ENCODE measurements around the gene REG3A. TPM values are rescaled to one million over a fixed set of nuclear protein-coding genes. Genes with fewer than 3 reads are reported as not detected.

Gene REG3A
- total RNA-seq = not detected

- no peak for ATAC-seq
Measured at GRCh38 chr2:79159653-79160052, at the start of gene REG3A. REG3A (minus strand) TSS chr2:79159753; CDS start chr2:79159405, 348 bp downstream.

- ATAC-seq = no peak
Measured at GRCh38 chr2:79200762-79201161, 41.2 kb upstream of the REG3A start.

- no peak for ATAC-seq
Measured at GRCh38 chr2:79191816-79192215, 32.3 kb upstream of the REG3A start.

GRCh38 chr2:79191081-79191480 lies 31.5 kb upstream of the REG3A start:
- no peak for ATAC-seq

- no peak for ATAC-seq
Measured at GRCh38 chr2:79189465-79189864, 29.9 kb upstream of the REG3A start.

GRCh38 chr2:79181617-79182016 lies 22.1 kb upstream of the REG3A start:
- ATAC-seq = no peak

GRCh38 chr2:79180092-79180491 lies 20.5 kb upstream of the REG3A start:
- no peak for ATAC-seq

GRCh38 chr2:79179036-79179435 lies 19.5 kb upstream of the REG3A start:
- ATAC-seq = no peak

GRCh38 chr2:79178076-79178674 lies 18.6 kb upstream of the REG3A start:
- ATAC-seq = no peak

GRCh38 chr2:79171348-79171958 lies 11.9 kb upstream of the REG3A start:
- no peak for ATAC-seq

- no peak for ATAC-seq
Measured at GRCh38 chr2:79162801-79163200, 3.2 kb upstream of the REG3A start.

- ATAC-seq = no peak
Measured at GRCh38 chr2:79162132-79162531, 2.6 kb upstream of the REG3A start.

- no peak for ATAC-seq
Measured at GRCh38 chr2:79159030-79159429, 523 bp downstream of the REG3A start.

GRCh38 chr2:79155826-79156476 lies 3.6 kb downstream of the REG3A start:
- ATAC-seq = no peak

- no peak for ATAC-seq
Measured at GRCh38 chr2:79139423-79139822, 20.1 kb downstream of the REG3A start.

- ATAC-seq = no peak
Measured at GRCh38 chr2:79138385-79138784, 21.2 kb downstream of the REG3A start.

GRCh38 chr2:79131687-79132086 lies 27.9 kb downstream of the REG3A start:
- ATAC-seq = no peak

- no peak for ATAC-seq
Measured at GRCh38 chr2:79129804-79130203, 29.7 kb downstream of the REG3A start.

GRCh38 chr2:79129260-79129659 lies 30.3 kb downstream of the REG3A start:
- no peak for ATAC-seq

GRCh38 chr2:79128406-79128805 lies 31.1 kb downstream of the REG3A start:
- no peak for ATAC-seq

GRCh38 chr2:79125721-79125985 lies 33.9 kb downstream of the REG3A start:
- ATAC-seq = no peak

- ATAC-seq = no peak
Measured at GRCh38 chr2:79124907-79125720, 34.4 kb downstream of the REG3A start.

GRCh38 chr2:79122676-79123075 lies 36.9 kb downstream of the REG3A start:
- no peak for ATAC-seq

Measured in esophagus mucosa (tissue), 1 donor.